ENCODE data around the gene NAA60. TPM values are rescaled to one million over a fixed set of nuclear protein-coding genes. Genes with fewer than 3 reads are reported as not detected.

The NAA60 gene
- total RNA-seq, 1 experiment from 2014 or later = 63.4 TPM

DNA sequence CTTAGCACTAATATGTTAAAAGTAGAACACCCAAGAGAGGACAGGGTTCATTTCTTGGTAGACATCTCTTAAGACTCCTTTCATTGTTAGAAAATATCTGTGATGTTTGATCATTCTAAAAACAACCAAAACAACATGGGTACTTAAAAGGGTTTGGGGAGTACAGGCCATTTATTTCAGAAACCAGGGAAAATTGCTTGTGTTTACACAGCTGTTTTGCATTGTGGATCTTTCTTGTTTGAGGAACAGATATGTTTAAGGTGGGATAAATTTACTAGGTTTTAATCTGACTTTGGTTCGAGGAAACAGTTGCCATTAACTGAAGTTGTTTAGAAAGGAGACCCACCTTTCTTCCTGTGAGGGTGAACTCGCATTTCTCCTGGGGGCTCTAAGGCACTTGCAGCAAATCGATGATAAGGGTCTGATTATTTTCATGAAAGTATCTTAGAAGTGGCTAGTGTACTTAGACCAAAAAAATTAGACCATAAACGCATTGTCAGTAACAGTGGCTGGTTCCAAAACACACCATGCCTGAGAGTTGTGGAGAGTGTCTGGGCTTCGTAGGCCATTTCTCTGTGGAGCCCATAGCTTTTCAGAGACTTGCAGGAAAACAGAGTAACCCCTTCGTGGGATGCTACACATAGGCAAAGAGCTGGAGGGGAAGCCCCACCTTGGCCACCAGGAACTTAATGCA, 75.0 kb downstream of the NAA60 start:
- H3K36me3 Mint-ChIP-seq (ENCODE audit: insufficient read depth, unreplicated experiment) = peaks cover 9% of the 10 kb centered on the region
- H3K9me3 Mint-ChIP-seq (ENCODE audit: low read depth, unreplicated experiment) = no peaks in the 10 kb centered on the region
- DNase-seq = no peak
- CTCF ChIA-PET = no interaction called here
- no peaks in the 10 kb centered on the region for H3K27me3 Mint-ChIP-seq (ENCODE audit: unreplicated experiment)
- intact Hi-C loops (cut with micrococcal nuclease; ENCODE audit: unreplicated experiment) = no loop called here
- H3K4me1 Mint-ChIP-seq (ENCODE audit: low read depth, unreplicated experiment) = no peaks in the 10 kb centered on the region
- H3K27ac Mint-ChIP-seq (ENCODE audit: unreplicated experiment) = no peak overlapping the region
- TF ChIP-seq, protein P1, sequence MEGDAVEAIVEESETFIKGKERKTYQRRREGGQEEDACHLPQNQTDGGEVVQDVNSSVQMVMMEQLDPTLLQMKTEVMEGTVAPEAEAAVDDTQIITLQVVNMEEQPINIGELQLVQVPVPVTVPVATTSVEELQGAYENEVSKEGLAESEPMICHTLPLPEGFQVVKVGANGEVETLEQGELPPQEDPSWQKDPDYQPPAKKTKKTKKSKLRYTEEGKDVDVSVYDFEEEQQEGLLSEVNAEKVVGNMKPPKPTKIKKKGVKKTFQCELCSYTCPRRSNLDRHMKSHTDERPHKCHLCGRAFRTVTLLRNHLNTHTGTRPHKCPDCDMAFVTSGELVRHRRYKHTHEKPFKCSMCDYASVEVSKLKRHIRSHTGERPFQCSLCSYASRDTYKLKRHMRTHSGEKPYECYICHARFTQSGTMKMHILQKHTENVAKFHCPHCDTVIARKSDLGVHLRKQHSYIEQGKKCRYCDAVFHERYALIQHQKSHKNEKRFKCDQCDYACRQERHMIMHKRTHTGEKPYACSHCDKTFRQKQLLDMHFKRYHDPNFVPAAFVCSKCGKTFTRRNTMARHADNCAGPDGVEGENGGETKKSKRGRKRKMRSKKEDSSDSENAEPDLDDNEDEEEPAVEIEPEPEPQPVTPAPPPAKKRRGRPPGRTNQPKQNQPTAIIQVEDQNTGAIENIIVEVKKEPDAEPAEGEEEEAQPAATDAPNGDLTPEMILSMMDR (IDR thresholded peaks at IDR 0.05; ENCODE audit: unreplicated experiment) = no peak
- no TSS peak for BruUV-seq (replicated peaks)
- H3K4me3 Mint-ChIP-seq (ENCODE audit: low read depth, unreplicated experiment) = no peak overlapping the region

DNA sequence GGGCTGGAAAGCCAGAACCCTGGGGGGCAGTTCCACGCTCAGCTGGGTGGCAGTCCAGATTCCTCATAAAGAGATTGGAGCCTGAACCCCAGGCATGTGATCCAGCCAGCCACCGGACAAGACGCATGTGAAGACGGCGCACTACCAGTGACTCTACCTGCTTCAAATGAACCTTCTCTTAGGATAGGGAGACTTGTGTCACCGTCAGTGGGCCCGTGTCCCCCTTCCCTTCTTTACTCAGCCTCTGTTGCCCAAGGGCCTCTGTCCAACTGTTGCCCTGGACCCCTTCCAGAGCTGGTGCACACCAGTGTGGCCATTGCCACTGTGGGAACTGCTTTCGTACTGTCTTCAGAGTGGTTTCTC, 75.5 kb downstream of the NAA60 start:
- TF ChIP-seq, protein P1 (IDR thresholded peaks at IDR 0.05; ENCODE audit: unreplicated experiment) = no peak
- CTCF ChIA-PET = no interaction called here
- H3K9me3 Mint-ChIP-seq (ENCODE audit: low read depth, unreplicated experiment) = no peaks in the 10 kb centered on the region

DNA sequence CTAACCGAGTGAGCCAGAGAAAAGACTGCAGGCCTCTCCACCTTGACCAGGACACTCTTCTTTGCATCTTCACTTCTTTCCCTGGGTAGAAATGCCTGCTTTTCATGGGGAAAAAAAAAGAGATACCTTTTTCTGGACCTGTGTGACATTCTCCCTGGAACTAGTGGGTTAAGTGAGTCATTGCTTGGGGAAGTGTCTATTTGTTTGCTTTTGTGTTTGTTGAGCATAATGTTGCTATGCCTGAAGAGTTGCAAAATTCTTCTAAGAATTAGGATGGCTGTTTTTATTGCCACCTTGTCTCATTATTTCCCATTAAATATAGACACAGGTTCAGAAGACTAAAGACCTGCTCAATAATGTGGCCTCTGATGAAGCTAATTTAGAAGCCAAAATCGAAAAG, 76.1 kb downstream of the NAA60 start:
- no peak overlapping the region for H3K4me3 Mint-ChIP-seq (ENCODE audit: low read depth, unreplicated experiment)
- no peak overlapping the region for H3K27ac Mint-ChIP-seq (ENCODE audit: unreplicated experiment)
- H3K9me3 Mint-ChIP-seq (ENCODE audit: low read depth, unreplicated experiment) = no peaks in the 10 kb centered on the region
- intact Hi-C loops (cut with micrococcal nuclease; ENCODE audit: unreplicated experiment) = no loop called here
- BruUV-seq (replicated peaks) = no TSS peak
- no peaks in the 10 kb centered on the region for H3K27me3 Mint-ChIP-seq (ENCODE audit: unreplicated experiment)
- H3K4me1 Mint-ChIP-seq (ENCODE audit: low read depth, unreplicated experiment) = no peaks in the 10 kb centered on the region
- TF ChIP-seq, protein P1 (IDR thresholded peaks at IDR 0.05; ENCODE audit: unreplicated experiment) = no peak
- H3K36me3 Mint-ChIP-seq (ENCODE audit: insufficient read depth, unreplicated experiment) = peaks cover 5% of the 10 kb centered on the region
- CTCF ChIA-PET = no interaction called here
- DNase-seq = no peak

More for the DNA sequence above, 75.5 kb downstream of the NAA60 start:
- Mint-ChIP-seq H3K36me3 (ENCODE audit: insufficient read depth, unreplicated experiment) (peaks cover 5% of the 10 kb centered on the region), H3K27ac (ENCODE audit: unreplicated experiment) (no peak overlapping the region), H3K4me3 (ENCODE audit: low read depth, unreplicated experiment) (no peak overlapping the region), H3K4me1 (ENCODE audit: low read depth, unreplicated experiment) (no peaks in the 10 kb centered on the region), H3K27me3 (ENCODE audit: unreplicated experiment) (no peaks in the 10 kb centered on the region)
- no peak for DNase-seq
- BruUV-seq (replicated peaks) = no TSS peak
- intact Hi-C loops (cut with micrococcal nuclease; ENCODE audit: unreplicated experiment) = no loop called here

DNA sequence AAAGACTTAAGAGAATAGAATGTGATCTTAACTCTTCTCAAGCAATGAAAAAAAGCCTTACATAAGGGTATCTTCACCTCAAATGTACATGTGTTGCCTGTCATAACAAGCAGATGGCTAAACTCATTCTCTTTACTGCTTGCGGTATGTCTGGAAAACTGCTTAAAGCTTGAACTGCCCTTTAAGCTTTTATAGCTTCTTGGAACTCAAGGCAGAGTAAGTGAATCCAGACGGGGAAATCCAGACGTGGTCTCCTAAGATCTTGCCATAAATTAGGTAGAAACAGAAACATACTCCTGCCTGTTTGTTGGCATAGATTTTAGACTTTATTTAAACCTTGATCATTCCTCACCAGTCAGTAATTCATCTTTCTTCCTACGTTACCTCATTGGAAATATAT, 76.9 kb downstream of the NAA60 start:
- intact Hi-C loops (cut with micrococcal nuclease; ENCODE audit: unreplicated experiment) = no loop called here
- Mint-ChIP-seq H3K36me3 (ENCODE audit: insufficient read depth, unreplicated experiment) (no peaks in the 10 kb centered on the region), H3K27ac (ENCODE audit: unreplicated experiment) (no peak overlapping the region), H3K4me1 (ENCODE audit: low read depth, unreplicated experiment) (no peaks in the 10 kb centered on the region), H3K27me3 (ENCODE audit: unreplicated experiment) (no peaks in the 10 kb centered on the region), H3K4me3 (ENCODE audit: low read depth, unreplicated experiment) (no peak overlapping the region), H3K9me3 (ENCODE audit: low read depth, unreplicated experiment) (no peaks in the 10 kb centered on the region)
- no TSS peak for BruUV-seq (replicated peaks)
- CTCF ChIA-PET = no interaction called here
- TF ChIP-seq, protein P1 (IDR thresholded peaks at IDR 0.05; ENCODE audit: unreplicated experiment) = no peak
- DNase-seq = no peak

All from Calu3 (cell line).